Activated T-cell treated with anti-CD3 and anti-CD28 coated beads, Interleukin-2, amount 50 U/mL, for 24 hours (primary cell): ENCODE results near the gene ZBTB32.

Experiments used
- DNase-seq: peaks from one replicate; pipeline ENCODE4 v3.0.0-alpha.2; 2020
- H3K27ac Mint-ChIP-seq: 2 replicates; pipeline ENCODE4 v1.8.0; 2020; ENCODE audit warnings: mild to moderate bottlenecking, mixed read lengths
- H3K27me3 Mint-ChIP-seq: 2 replicates; pipeline ENCODE4 v1.8.0; 2020; ENCODE audit warnings: mixed read lengths
- H3K36me3 Mint-ChIP-seq: 2 replicates; pipeline ENCODE4 v1.8.0; 2020; ENCODE audit warnings: low read depth, mixed read lengths
- H3K4me1 Mint-ChIP-seq: 2 replicates; pipeline ENCODE4 v1.8.0; 2020; ENCODE audit warnings: low read depth, mixed read lengths
- H3K4me3 Mint-ChIP-seq: 2 replicates; pipeline ENCODE4 v1.8.0; 2020; ENCODE audit warnings: mild to moderate bottlenecking, moderate library complexity, mixed read lengths
- H3K9me3 Mint-ChIP-seq: 2 replicates; pipeline ENCODE4 v1.8.0; 2020; ENCODE audit warnings: mixed read lengths

ZBTB32 gene

DNA sequence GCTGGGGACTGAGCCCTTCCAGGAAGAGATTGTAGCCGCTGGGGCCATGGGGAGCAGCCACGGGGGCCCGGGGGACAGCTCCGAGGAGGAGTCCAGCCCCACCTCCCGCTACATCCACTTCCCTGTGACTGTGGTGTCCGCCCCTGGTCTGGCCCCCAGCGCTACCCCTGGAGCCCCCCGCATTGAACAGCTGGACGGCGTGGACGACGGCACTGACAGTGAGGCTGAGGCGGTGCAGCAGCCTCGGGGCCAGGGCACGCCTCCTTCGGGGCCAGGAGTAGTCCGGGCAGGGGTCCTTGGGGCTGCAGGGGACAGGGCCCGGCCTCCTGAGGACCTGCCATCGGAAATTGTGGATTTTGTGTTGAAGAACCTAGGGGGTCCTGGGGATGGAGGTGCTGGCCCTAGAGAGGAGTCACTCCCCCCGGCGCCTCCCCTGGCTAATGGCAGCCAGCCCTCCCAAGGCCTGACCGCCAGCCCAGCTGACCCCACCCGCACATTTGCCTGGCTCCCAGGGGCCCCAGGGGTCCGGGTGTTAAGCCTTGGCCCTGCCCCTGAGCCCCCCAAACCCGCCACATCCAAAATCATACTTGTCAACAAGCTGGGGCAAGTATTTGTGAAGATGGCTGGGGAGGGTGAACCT, 28.3 kb downstream of the ZBTB32 start:
- Mint-ChIP-seq H3K36me3 (peaks cover 96% of the 10 kb centered on the region), H3K9me3 (no peaks in the 10 kb centered on the region), H3K4me3 (no peak overlapping the region), H3K27ac (no peak overlapping the region), H3K27me3 (no peaks in the 10 kb centered on the region), H3K4me1 (peaks cover 11% of the 10 kb centered on the region)
- no peak for DNase-seq

DNA sequence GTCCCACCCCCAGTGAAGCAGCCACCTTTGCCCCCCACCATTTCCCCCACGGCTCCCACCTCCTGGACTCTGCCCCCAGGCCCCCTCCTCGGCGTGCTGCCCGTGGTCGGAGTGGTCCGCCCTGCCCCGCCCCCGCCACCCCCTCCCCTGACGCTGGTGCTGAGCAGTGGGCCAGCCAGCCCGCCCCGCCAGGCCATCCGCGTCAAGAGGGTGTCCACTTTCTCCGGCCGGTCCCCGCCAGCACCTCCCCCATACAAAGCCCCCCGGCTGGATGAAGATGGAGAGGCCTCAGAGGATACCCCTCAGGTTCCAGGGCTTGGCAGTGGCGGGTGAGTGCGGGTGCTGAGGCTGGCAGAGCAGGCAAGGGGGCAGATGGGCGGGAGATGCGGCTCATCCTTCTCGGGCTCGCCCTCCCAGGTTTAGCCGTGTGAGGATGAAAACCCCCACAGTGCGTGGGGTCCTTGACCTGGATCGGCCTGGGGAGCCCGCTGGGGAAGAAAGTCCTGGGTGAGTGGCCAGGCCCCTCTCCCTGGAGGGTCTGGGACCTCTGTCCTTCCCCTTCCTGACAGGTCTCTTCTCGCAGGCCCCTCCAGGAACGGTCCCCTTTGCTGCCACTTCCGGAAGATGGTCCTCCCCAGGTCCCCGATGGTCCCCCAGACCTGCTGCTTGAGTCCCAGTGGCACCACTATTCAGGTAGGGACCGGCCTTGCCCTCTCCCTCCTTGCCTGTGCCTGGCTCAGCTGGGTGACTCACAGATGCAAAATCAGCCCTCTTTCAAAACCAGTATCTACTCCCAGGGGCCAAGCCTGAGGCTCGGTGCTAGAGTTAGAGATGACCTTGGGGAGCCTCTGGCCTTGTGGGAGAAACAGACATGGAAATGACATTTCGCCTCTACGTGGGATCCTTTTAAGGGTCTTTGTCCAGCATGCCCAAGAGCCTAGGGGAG, 29.1 kb downstream of the ZBTB32 start:
- H3K4me3 Mint-ChIP-seq = no peak overlapping the region
- peaks cover 11% of the 10 kb centered on the region for H3K4me1 Mint-ChIP-seq
- no peaks in the 10 kb centered on the region for H3K9me3 Mint-ChIP-seq
- no peaks in the 10 kb centered on the region for H3K27me3 Mint-ChIP-seq
- peaks cover 96% of the 10 kb centered on the region for H3K36me3 Mint-ChIP-seq
- H3K27ac Mint-ChIP-seq = peak overlapping the region; percentile 77
- DNase-seq = no peak

DNA sequence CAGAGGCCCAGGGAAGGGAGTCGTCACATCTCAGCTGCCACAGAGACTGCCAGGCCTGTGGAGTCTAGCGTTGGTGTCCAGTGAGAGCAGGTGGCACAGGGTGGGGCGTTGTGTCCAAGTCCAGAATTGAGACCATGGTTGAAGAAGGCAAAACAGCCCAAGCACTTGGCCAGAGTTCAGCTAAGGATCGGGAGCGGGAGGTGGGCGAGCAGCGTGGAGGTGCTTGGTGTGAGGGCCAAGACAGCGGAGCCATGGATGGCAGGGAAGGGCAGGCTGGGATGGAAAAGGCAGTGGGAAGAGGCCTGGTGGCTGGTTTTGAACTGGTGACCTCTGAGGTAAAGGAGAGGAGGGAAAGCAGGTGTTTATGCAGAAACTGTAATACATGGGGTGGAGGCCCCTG, 29.9 kb downstream of the ZBTB32 start:
- H3K9me3 Mint-ChIP-seq = no peaks in the 10 kb centered on the region
- peaks cover 17% of the 10 kb centered on the region for H3K4me1 Mint-ChIP-seq
- peak overlapping the region; percentile 77 for H3K27ac Mint-ChIP-seq
- DNase-seq = no peak
- no peaks in the 10 kb centered on the region for H3K27me3 Mint-ChIP-seq
- H3K36me3 Mint-ChIP-seq = peaks cover 96% of the 10 kb centered on the region
- no peak overlapping the region for H3K4me3 Mint-ChIP-seq

DNA sequence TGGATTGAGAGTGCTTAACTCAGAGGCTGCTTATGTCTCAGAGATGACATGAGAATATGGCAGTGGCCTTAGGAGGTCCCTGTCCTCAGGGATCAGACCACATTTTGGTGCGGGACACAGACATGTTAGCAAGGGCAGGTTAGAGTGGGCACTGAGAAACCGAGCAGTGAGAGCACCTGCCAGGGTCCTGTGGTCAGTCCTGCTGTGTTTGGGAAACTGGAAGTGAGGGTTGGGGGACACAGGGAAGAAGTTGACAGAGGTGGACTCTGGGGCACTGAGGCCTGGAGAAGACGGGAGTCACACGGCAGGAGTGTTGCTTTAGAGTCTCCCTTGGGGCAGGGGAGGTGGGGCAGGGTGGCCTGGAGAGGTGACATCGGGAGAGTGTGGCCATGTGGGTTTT, 30.5 kb downstream of the ZBTB32 start:
- Mint-ChIP-seq H3K36me3 (peaks cover 95% of the 10 kb centered on the region), H3K9me3 (no peaks in the 10 kb centered on the region), H3K4me3 (no peak overlapping the region), H3K27ac (peak overlapping the region; percentile 77), H3K27me3 (no peaks in the 10 kb centered on the region), H3K4me1 (peaks cover 23% of the 10 kb centered on the region)
- DNase-seq = no peak

DNA sequence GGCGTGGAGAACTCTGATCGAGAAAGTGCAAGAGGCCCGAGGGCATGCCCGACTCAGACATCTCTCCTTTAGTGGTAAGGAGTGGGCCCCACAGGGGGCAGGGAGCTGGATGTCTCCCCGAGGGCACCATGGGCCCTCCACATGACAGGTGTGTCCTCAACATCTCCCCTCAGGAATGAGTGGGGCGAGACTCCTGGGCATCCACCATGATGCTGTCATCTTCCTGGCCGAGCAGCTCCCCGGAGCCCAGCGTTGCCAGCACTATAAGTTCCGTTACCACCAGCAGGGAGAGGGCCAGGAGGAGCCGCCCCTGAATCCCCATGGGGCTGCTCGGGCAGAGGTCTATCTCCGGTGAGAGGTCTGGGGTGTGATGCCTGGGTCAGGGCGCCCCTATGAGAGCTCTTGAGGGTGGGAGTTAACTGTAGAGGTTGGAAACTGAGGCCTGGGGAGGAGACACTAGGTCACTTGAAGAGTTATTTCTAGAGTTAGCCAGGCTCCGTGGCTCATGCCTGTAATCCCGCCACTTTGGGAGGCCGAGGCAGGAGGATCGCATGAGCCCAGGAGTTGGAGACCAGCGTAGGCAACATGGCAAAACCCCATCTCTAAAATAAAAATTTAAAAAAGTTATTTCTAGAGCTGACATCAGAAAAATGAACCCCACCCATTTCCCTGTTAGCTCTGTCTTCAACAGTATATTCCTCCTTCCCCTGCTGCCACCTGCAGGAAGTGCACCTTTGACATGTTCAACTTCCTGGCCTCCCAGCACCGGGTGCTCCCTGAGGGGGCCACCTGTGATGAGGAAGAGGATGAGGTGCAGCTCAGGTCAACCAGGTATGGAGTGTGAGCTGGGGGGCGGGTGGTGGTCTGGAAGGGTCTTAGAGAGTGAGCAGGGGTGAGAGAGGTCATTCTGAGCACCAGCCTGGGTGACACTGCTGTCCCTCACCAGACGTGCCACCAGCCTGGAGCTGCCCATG, 32.8 kb downstream of the ZBTB32 start:
- Mint-ChIP-seq H3K36me3 (peaks cover 89% of the 10 kb centered on the region), H3K4me3 (no peak overlapping the region), H3K9me3 (no peaks in the 10 kb centered on the region), H3K4me1 (peaks cover 32% of the 10 kb centered on the region), H3K27ac (peak overlapping the region; percentile 88), H3K27me3 (no peaks in the 10 kb centered on the region)
- no peak for DNase-seq

DNA sequence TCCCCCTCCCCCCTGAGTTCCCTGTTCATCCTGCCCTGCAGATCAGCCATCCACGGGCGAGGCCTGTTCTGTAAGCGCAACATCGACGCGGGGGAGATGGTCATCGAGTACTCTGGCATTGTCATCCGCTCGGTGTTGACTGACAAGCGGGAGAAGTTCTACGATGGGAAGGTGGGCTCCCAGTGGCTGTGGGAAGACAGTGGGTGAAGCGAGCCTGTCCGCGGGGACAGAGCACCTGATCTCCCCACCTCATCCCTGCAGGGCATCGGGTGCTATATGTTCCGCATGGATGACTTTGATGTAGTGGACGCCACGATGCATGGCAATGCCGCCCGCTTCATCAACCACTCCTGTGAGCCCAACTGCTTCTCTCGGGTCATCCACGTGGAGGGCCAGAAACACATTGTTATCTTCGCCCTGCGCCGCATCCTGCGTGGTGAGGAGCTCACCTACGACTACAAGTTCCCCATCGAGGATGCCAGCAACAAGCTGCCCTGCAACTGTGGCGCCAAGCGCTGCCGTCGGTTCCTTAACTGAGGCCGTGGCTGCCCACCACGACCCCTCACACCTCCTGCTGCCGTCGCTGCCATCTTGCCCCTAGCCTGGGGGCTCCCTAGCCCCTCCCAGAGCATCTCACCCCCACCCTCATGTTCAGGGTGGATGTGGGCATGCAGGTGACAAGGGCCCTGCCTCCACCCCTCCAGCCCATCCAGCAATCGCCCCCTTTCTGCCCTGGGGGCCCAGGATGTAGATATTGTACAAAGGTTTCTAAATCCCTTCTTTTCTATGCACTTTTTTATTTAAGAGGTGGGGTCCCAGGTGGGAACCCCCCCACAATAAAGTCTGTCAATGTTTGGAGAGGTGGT, 33.9 kb downstream of the ZBTB32 start:
- Mint-ChIP-seq H3K27ac (peak overlapping the region; percentile 96), H3K36me3 (peaks cover 90% of the 10 kb centered on the region), H3K27me3 (no peaks in the 10 kb centered on the region), H3K9me3 (no peaks in the 10 kb centered on the region), H3K4me3 (no peak overlapping the region), H3K4me1 (peaks cover 42% of the 10 kb centered on the region)
- DNase-seq = no peak

DNA sequence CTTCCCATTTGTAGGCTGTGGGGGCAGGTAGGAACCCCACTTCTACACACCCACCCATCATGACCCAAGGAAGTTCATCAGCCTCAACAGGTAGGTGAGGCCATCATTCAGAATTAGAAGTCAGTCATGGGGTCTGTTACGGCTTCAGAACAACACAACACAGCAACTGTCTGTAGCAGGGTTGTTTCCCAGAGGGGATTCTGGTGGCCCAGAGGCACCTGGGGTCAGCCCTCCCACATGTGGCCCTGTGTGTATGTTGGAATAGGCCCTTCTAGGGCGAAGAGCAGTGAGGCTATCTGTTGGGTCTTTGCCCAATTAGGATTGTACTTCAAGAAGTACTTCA, 34.5 kb downstream of the ZBTB32 start:
- peak overlapping the region; percentile 96 for H3K27ac Mint-ChIP-seq
- peaks cover 88% of the 10 kb centered on the region for H3K36me3 Mint-ChIP-seq
- H3K9me3 Mint-ChIP-seq = no peaks in the 10 kb centered on the region
- no peaks in the 10 kb centered on the region for H3K27me3 Mint-ChIP-seq
- H3K4me1 Mint-ChIP-seq = peaks cover 47% of the 10 kb centered on the region
- DNase-seq = no peak
- H3K4me3 Mint-ChIP-seq = no peak overlapping the region

DNA sequence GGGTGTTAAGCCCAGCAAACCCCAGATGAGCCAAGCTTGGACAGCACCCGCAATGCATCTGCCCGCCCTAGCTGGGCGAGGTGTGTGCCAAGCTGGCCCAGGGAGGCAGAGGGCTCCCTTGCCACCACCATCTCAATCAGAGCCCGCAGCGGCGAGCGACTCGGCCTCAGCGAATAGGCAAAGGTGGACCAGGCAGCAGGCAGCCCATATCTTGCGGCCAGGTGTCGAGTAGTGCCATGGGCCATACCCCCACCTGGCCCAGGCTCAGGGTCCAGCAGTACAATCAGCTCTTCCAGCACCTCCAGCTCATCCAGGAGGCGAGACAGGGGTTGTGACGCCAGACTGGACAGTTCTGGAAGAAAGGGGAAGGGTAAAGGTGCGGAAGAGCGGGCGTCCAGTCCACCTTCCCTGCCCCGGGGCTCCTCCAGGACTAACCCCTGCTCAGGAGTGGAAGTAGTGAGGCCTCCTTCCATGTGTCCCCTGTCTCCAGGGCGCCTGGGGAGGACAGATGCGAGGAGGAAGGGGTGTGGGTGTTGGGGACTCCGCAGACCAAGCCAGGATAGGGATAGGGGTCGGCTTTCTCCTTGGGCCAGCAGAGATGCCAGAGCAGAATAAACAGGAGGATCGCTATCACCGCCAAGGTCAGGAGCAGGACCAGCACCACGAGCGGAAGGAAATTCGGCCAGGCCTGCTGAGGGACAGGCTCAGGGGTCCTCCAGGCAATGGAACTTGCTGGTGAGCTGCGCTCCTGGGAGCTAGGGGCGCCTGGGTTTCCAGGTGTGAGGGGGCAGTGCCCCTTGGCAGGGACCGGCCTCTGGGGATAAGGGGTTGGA, 35.1 kb downstream of the ZBTB32 start:
- peaks cover 54% of the 10 kb centered on the region for H3K4me1 Mint-ChIP-seq
- H3K27ac Mint-ChIP-seq = peak overlapping the region; percentile 96
- no peaks in the 10 kb centered on the region for H3K9me3 Mint-ChIP-seq
- H3K4me3 Mint-ChIP-seq = peak overlapping the region; percentile 99
- peaks cover 88% of the 10 kb centered on the region for H3K36me3 Mint-ChIP-seq
- no peak for DNase-seq
- H3K27me3 Mint-ChIP-seq = no peaks in the 10 kb centered on the region

DNA sequence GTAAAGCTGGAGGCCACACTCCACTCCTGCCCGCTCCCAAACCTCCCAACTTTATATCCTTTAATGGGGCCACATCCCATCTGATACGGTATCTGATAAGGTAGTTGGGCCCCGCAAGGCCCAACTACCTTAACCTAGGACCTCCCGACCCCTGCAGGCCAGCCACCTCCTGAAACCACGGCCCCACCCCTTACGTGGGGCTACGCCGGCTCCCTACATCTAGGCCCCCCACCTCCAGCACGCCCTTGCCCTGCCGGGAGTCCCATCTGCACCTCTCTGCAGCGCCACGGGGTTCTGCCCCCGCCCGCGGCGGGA, 35.7 kb downstream of the ZBTB32 start:
- Mint-ChIP-seq H3K9me3 (no peaks in the 10 kb centered on the region), H3K4me1 (peaks cover 54% of the 10 kb centered on the region), H3K27me3 (no peaks in the 10 kb centered on the region), H3K27ac (peak overlapping the region; percentile 96), H3K36me3 (peaks cover 86% of the 10 kb centered on the region), H3K4me3 (peak overlapping the region; percentile 99)
- DNase-seq = no peak

DNA sequence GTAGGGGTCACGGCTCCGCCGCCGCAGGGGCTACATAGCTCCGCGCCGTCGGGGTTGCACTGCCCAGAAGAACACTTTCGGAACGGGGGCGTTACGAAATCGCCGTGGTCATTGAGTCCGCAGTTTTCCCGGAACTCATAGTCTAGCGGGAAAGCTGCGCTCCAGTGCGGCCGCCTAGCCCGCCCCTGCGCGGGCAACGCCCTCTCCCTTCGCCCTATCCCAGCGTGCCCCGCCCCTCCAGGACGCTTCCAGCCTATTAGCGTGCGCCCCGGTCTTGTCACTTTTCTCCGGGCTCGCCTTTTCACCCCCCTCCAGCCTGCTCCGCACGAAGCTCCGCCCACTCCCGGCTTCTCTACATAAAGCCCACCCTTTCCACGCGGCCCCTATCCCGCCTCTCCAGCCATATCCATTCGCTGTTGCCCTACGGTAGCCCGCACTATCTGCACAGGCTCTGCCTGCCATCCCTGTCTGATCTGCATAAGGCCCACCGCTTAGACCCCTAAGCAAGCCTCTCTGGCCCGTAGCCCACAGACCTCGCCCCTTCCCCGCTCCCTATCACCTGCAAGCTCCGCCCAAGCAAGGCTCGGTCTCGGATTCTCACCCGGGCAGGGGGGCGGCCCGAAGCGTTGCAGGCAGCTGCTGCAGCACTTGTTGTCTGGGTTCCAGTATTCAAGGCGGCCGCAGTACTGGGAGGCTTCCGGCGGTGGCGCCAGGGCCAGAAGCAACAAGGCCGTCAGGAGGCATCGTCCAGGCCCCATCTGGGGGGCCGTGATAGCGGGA, 36.3 kb downstream of the ZBTB32 start:
- peaks cover 54% of the 10 kb centered on the region for H3K4me1 Mint-ChIP-seq
- no peaks in the 10 kb centered on the region for H3K9me3 Mint-ChIP-seq
- peak overlapping the region; percentile 96 for H3K27ac Mint-ChIP-seq
- H3K36me3 Mint-ChIP-seq = peaks cover 85% of the 10 kb centered on the region
- DNase-seq = peak; percentile 95
- peak overlapping the region; percentile 99 for H3K4me3 Mint-ChIP-seq
- no peaks in the 10 kb centered on the region for H3K27me3 Mint-ChIP-seq

DNA sequence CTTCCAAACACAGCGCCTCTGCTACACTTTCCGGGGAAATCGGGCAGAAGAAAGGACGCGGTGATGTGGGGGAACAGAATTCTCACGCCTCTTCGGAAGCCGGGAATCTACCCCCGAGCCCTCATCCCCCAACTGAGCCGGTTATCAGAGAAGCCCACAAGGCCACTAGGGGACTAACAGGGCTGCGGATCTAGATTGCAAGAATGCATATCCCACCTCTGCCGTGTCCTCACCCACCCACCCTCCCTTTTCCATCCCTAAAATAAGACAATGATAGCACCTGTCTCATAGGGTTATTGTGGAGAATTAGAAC, 36.8 kb downstream of the ZBTB32 start:
- H3K4me3 Mint-ChIP-seq = peak overlapping the region; percentile 99
- no peak for DNase-seq
- H3K27me3 Mint-ChIP-seq = no peaks in the 10 kb centered on the region
- H3K4me1 Mint-ChIP-seq = peaks cover 60% of the 10 kb centered on the region
- no peaks in the 10 kb centered on the region for H3K9me3 Mint-ChIP-seq
- peak overlapping the region; percentile 98 for H3K27ac Mint-ChIP-seq
- H3K36me3 Mint-ChIP-seq = peaks cover 84% of the 10 kb centered on the region

DNA sequence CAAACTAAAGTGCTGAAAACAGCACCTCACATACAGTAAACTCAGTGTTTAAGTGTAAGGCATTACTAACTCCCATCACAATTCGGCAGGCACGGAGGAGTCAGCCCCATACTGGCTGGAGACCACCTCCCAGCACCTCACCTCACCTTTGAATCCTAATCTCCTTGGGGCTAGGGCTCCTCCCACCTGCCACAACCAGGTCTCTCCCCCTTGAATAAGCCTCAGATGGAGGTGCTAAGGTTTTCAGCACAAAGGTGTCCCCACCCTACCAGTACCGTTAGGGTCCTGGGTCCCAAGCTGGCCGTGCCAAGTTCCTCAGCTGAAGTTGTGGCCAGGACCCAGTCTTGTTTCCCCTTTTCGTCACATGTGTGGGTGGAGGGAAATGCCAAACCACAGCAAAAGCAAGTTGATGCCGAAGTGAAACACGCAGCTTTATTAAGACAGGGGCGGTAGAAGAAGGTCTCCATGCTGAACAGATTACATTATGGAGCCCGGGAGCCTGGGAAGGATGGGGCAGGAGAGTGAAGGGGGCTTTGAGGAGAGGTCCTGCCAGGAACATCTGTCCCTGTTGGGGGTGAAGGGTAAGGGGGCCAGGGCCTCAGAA, 37.9 kb downstream of the ZBTB32 start, which contains the start of gene IGFLR1:
Gene IGFLR1 (minus strand): TSS at position 332 of the 604 bp plus-strand sequence. CDS start 1,272 bp downstream, outside the sequence.
- DNase-seq = peak; percentile 82
- Mint-ChIP-seq H3K27ac (peak within 1 kb of the TSS; percentile 98), H3K9me3 (no peaks in the 10 kb centered on the region), H3K27me3 (no peaks in the 10 kb centered on the region), H3K36me3 (peaks cover 77% of the 10 kb centered on the region), H3K4me3 (peak within 1 kb of the TSS; percentile 99), H3K4me1 (peaks cover 61% of the 10 kb centered on the region)
